ENCODE data around the gene CHD1. TPM values are rescaled to one million over a fixed set of nuclear protein-coding genes. Genes with fewer than 3 reads are reported as not detected.

Gene CHD1
- total RNA-seq, 4 donors from 2014 or later = 25.8 to 69.3 (median 34.5) TPM

DNA sequence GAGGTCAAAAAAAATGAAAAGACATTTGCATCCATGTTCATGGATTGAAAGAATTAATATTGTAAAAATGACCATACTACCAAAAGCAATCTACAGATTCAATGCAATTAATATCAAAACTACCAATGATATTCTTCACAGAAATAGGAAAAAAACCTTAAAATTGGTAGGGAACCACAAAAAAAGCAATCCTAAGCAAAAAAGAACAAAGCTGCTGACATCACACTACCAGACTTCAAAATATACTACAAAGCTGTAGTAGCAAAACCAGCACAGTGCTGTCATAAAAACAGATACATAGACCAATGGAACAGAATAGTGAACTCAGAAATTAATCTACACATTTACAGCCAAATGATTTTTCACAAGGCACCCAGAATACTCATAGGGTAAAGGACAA, 121.0 kb downstream of the CHD1 start:
- no peak overlapping the region for H3K4me3 ChIP-seq
- no peak overlapping the region for H3K27ac ChIP-seq (replicated peaks in 1 of 4)
- DNase-seq (ENCODE audit: extremely low spot score) = no peak
- intact Hi-C loops (cut with DNase I) = no loop called here
- TF ChIP-seq POLR2AphosphoS5 (IDR thresholded peaks at IDR 0.05) (no peak), POLR2A (IDR thresholded peaks at IDR 0.05; ENCODE audit: low read depth) (no peak), EP300 (IDR thresholded peaks at IDR 0.05) (no peak)
- TF ChIP-seq, protein P1, sequence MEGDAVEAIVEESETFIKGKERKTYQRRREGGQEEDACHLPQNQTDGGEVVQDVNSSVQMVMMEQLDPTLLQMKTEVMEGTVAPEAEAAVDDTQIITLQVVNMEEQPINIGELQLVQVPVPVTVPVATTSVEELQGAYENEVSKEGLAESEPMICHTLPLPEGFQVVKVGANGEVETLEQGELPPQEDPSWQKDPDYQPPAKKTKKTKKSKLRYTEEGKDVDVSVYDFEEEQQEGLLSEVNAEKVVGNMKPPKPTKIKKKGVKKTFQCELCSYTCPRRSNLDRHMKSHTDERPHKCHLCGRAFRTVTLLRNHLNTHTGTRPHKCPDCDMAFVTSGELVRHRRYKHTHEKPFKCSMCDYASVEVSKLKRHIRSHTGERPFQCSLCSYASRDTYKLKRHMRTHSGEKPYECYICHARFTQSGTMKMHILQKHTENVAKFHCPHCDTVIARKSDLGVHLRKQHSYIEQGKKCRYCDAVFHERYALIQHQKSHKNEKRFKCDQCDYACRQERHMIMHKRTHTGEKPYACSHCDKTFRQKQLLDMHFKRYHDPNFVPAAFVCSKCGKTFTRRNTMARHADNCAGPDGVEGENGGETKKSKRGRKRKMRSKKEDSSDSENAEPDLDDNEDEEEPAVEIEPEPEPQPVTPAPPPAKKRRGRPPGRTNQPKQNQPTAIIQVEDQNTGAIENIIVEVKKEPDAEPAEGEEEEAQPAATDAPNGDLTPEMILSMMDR (IDR thresholded peaks at IDR 0.05) = no peak
- no peaks in the 10 kb centered on the region for H3K27me3 ChIP-seq
- no peaks in the 10 kb centered on the region for H3K4me1 ChIP-seq
- peaks cover 0 to 19% (median 9%) of the 10 kb centered on the region in 4 donors for H3K9me3 ChIP-seq
- H3K36me3 ChIP-seq = no peaks in the 10 kb centered on the region

DNA sequence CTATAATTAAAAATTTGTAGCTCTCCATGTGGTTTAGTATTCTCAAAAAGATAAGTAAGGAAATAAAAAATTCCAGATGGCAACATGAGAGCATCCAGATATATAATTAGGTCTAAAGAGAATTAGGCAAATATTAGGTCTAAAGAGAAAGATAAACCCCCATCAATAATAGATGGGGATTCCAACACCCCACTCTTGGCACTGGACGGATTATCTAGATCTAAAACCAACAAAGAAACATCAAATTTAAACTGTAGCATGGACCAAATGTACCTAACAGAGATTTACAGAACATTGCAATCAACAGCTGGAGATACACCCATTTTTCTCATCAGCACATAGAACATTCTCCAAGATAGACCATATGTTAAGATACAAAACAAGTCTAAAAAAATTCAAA, 123.7 kb downstream of the CHD1 start:
- whole genome bisulfite sequencing = 4% methylated on average over 1 of the region's 1 CpG
- Histone ChIP-seq H3K27me3 (no peaks in the 10 kb centered on the region), H3K9me3 (peaks cover 0 to 19% (median 9%) of the 10 kb centered on the region in 4 donors), H3K36me3 (no peaks in the 10 kb centered on the region), H3K4me3 (no peak overlapping the region), H3K4me1 (no peaks in the 10 kb centered on the region), H3K27ac (replicated peaks in 1 of 4) (no peak overlapping the region)
- TF ChIP-seq, protein P1 (IDR thresholded peaks at IDR 0.05) = no peak
- TF ChIP-seq EP300 (IDR thresholded peaks at IDR 0.05) = no peak
- TF ChIP-seq POLR2A (IDR thresholded peaks at IDR 0.05; ENCODE audit: low read depth) = no peak
- no peak for TF ChIP-seq POLR2AphosphoS5 (IDR thresholded peaks at IDR 0.05)
- intact Hi-C loops (cut with DNase I) = no loop called here
- no peak for DNase-seq (ENCODE audit: extremely low spot score)

DNA sequence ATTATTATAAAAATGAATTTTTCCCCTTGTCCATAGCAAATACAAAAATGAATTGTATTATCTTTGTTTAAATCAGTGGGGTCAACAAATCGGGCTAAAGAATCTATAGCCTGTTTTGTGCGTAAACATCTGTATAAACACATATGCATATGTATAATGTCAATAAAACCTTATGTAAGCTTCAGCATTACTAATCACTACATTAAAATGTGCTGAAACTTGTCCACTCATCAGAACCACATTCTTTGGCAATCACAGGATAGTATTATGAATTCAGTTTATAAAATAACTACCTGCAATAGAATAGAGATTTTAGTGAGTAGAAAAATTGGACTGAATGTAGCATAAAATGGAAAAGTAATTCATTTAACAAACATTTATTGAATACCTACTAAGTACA, 124.7 kb downstream of the CHD1 start:
- WGBS = 96% methylated on average over 2 of the region's 2 CpGs
- Histone ChIP-seq H3K27ac (replicated peaks in 1 of 4) (no peak overlapping the region), H3K4me1 (no peaks in the 10 kb centered on the region), H3K9me3 (peaks cover 0 to 19% (median 9%) of the 10 kb centered on the region in 4 donors), H3K4me3 (no peak overlapping the region), H3K36me3 (no peaks in the 10 kb centered on the region), H3K27me3 (no peaks in the 10 kb centered on the region)
- DNase-seq (ENCODE audit: extremely low spot score) = no peak
- intact Hi-C loops (cut with DNase I) = no loop called here
- TF ChIP-seq, protein P1 (IDR thresholded peaks at IDR 0.05) = no peak
- TF ChIP-seq EP300 (IDR thresholded peaks at IDR 0.05) = no peak
- no peak for TF ChIP-seq POLR2A (IDR thresholded peaks at IDR 0.05; ENCODE audit: low read depth)
- no peak for TF ChIP-seq POLR2AphosphoS5 (IDR thresholded peaks at IDR 0.05)

Small RNA genes lying within 50 kb of the gene (small RNA-seq; reads per million reads assigned to genes)
- gene RF00019 = 0 reads per million in 3 donors
- 0 reads per million in 3 donors for gene RNU6-402P

Other genes with a start within 250 kb of the CHD1 start
- gene RGMB, start 155.3 kb downstream of the CHD1 start, total RNA-seq = 100 to 1,000 TPM; 145 to 198 (median 183) TPM

All from esophagus muscularis mucosa (tissue), 4 donors.